Lung (tissue), 12 donors: ENCODE data around the gene SEMA4D. TPM values are rescaled to one million over a fixed set of nuclear protein-coding genes. Genes with fewer than 3 reads are reported as not detected.
A peak's percentile ranks its signal among the peaks of the same experiment; 100 is the strongest.

Source experiments
- ATAC-seq: fragments of 200-7000 bp; cut with Tn5 transposase; one replicate; pipeline ENCODE4 v1.9.1; 2020; ENCODE audit warnings: moderate number of reproducible peaks; ENCODE audit not compliant: insufficient read depth, low FRiP score
- DNase-seq, 3 donors: peaks; one replicate each; pipeline ENCODE4 v3.0.0-alpha.2; 2013 to 2017
- H3K27ac ChIP-seq, 2 donors: one replicate each; pipeline ENCODE4 v1.5.1; 2013; ENCODE audit warnings: mild to moderate bottlenecking in 2 of 2, moderate library complexity in 2 of 2, control low read depth in 1 of 2, inconsistent platforms in 1 of 2, low read depth in 1 of 2, low read length in 1 of 2
- H3K27me3 ChIP-seq, 3 donors: one replicate each; pipeline ENCODE4 v1.5.1; 2013; ENCODE audit warnings: low read length in 2 of 3; ENCODE audit not compliant: control insufficient read depth in 3 of 3, insufficient read depth in 3 of 3
- H3K36me3 ChIP-seq, 4 donors: one replicate each; pipeline ENCODE4 v1.5.1; 2013; ENCODE audit warnings: low read length in 4 of 4, mild to moderate bottlenecking in 1 of 4, moderate library complexity in 1 of 4; ENCODE audit not compliant: control insufficient read depth in 4 of 4, insufficient read depth in 4 of 4
- H3K4me1 ChIP-seq, 5 donors: one replicate each; pipeline ENCODE4 v1.5.1; 2013; ENCODE audit warnings: low read length in 5 of 5, mild to moderate bottlenecking in 2 of 5, moderate library complexity in 1 of 5; ENCODE audit not compliant: control insufficient read depth in 5 of 5, insufficient read depth in 5 of 5
- H3K4me3 ChIP-seq: one replicate; pipeline ENCODE4 v1.5.1; 2013; ENCODE audit warnings: mild to moderate bottlenecking, control low read depth, moderate library complexity
- H3K9ac ChIP-seq, 2 donors: one replicate each; pipeline ENCODE4 v1.5.1; 2013; ENCODE audit warnings: low read length in 2 of 2, control low read depth in 1 of 2; ENCODE audit not compliant: insufficient read depth in 1 of 2
- H3K9me3 ChIP-seq, 4 donors: one replicate each; pipeline ENCODE4 v1.5.1; 2013; ENCODE audit warnings: low read length in 3 of 4, mild to moderate bottlenecking in 1 of 4, moderate library complexity in 1 of 4; ENCODE audit not compliant: control insufficient read depth in 4 of 4, insufficient read depth in 3 of 4
- CTCF ChIP-seq: IDR thresholded peaks from 2 replicates; pipeline ENCODE4 v1.5.1; 2012; ENCODE audit warnings: mild to moderate bottlenecking; ENCODE audit errors: control extremely low read depth, extremely low read depth
- WGBS, 2 donors: extraction: QIAGEN DNeasy Blood & Tissue Kit; methylation state at CpG; one replicate each; pipeline ENCODE4 v1.1.7; 2013; 5-methylcytosine and 5-hydroxymethylcytosine counted together
- polyA plus RNA-seq, 2 donors: library from polyadenylated mRNA; stranded (reverse); fragments of 200-250 nt; gene quantifications; one replicate each; pipeline ENCODE4 v1.2.1, GENCODE V29; 2013
- total RNA-seq, 2 donors: library from RNA; depleted of rRNA in 1 of 2; stranded (reverse); fragments of >200 nt in 1 of 2; gene quantifications; one replicate each; pipeline ENCODE4 v1.2.1, GENCODE V29; 2014 to 2021
- donor health status: control.
- donor health status: control.
- donor health status: Bipolar disorder and iron deficiency.
- donor health status: healthy.
- donor health status: DM: yes; HTN: yes; CAD: no.

Gene SEMA4D
- total and polyA plus RNA-seq, 4 donors, result 6.7 to 61.5 (median 29.0) TPM

DNA sequence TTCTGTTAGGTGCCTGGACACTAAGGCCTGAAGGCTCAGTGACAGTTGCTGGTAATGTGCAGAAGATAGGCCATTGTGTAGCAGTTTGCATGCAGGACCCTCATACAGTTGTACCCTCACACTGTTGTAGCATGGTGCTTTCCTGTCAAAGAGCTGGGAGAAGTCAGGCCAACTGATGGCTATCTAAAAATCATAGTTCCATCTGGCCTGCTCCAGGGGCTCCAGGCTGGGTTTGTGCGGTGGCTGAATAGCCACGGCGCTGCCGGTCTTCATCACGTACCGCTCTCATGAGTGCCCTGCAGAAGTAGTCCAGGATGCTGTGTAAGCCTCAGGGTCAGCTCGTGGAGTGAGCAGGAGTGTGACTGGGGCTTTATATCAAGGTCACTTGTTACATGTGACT is 167.4 kb downstream of the SEMA4D start:
- Histone ChIP-seq H3K9me3 (no peaks in the 10 kb centered on the region), H3K9ac (no peak overlapping the region), H3K4me1 (no peaks in the 10 kb centered on the region), H3K27me3 (no peaks in the 10 kb centered on the region), H3K36me3 (peaks cover 27 to 60% (median 43%) of the 10 kb centered on the region in 4 donors), H3K4me3 (no peak overlapping the region), H3K27ac (no peak overlapping the region)
- 95 to 97% methylated on average over 7 of the region's 7 CpGs for WGBS, 2 donors
- DNase-seq, result no peak
- no peak for ATAC-seq
- no peak for TF ChIP-seq CTCF

- ATAC-seq (no peak), DNase-seq (no peak)
- H3K9ac ChIP-seq, result no peak overlapping the region
- no peak for TF ChIP-seq CTCF
- peaks cover 25 to 60% (median 43%) of the 10 kb centered on the region in 4 donors for H3K36me3 ChIP-seq
- H3K4me3 ChIP-seq, result no peak overlapping the region
- H3K27ac ChIP-seq, result no peak overlapping the region
- H3K9me3 ChIP-seq, result no peaks in the 10 kb centered on the region
- peaks cover 0 to under 1% (median 0%) of the 10 kb centered on the region in 5 donors for H3K4me1 ChIP-seq
- no peaks in the 10 kb centered on the region for H3K27me3 ChIP-seq
Measured at GRCh38 chr9:89329917-89330316, 168.0 kb downstream of the SEMA4D start.

- no peak for TF ChIP-seq CTCF
- Histone ChIP-seq H3K36me3 (peaks cover 14 to 44% (median 30%) of the 10 kb centered on the region in 4 donors), H3K27me3 (no peaks in the 10 kb centered on the region), H3K9me3 (no peaks in the 10 kb centered on the region), H3K4me3 (no peak overlapping the region), H3K4me1 (peaks cover 0 to 6% (median 0%) of the 10 kb centered on the region in 5 donors), H3K9ac (no peak overlapping the region), H3K27ac (peak overlapping the region in 1 of 2 donors; percentile 11)
- DNase-seq (no peak), ATAC-seq (no peak)
- 89 to 93% methylated on average over 8 of the region's 8 CpGs for WGBS, 2 donors
Measured at GRCh38 chr9:89328064-89328463, 169.8 kb downstream of the SEMA4D start.

DNA sequence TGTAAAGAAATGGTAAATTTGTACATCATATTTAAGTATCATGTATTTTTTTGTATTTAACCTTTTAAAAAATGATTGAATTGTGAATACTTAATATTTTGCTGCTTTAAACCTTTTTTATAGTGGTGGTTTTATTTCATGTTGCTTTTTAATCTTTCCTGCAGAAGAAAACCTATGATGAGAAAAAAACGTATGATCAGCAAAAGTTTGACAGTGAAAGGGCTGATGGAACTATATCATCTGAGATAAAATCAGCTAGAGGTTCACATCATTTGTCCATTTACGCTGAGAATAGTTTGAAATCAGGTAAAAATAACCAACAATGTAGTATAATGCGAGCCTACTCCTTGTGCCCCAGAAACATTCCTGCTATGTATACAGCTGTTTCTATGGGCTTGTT is 172.2 kb downstream of the SEMA4D start:
- no peak for TF ChIP-seq CTCF
- H3K27me3 ChIP-seq, result no peaks in the 10 kb centered on the region
- H3K4me1 ChIP-seq, result peaks cover 0 to 8% (median 0%) of the 10 kb centered on the region in 5 donors
- H3K4me3 ChIP-seq, result no peak overlapping the region
- H3K36me3 ChIP-seq, result peaks cover 7 to 35% (median 25%) of the 10 kb centered on the region in 4 donors
- WGBS, 2 donors, result 92% methylated on average over 3 of the region's 3 CpGs
- DNase-seq, result no peak
- no peak overlapping the region for H3K27ac ChIP-seq
- no peaks in the 10 kb centered on the region for H3K9me3 ChIP-seq
- ATAC-seq, result no peak
- no peak overlapping the region for H3K9ac ChIP-seq
